ENCODE data around the gene CCDC91. TPM values are rescaled to one million over a fixed set of nuclear protein-coding genes. Genes with fewer than 3 reads are reported as not detected.

CCDC91 gene
- total and polyA plus RNA-seq, 2 of the 4 experiments (the other 2 are of a cell fraction): 8.6 to 14.7 TPM

GRCh38 chr12:28242496-28243309 is 52.4 kb downstream of the CCDC91 start:
- intact Hi-C loops (cut with micrococcal nuclease): no loop called here
- H3K56ac ChIP-seq (ENCODE audit: extremely low read depth, insufficient read depth, low read length): no peak overlapping the region
- no peak overlapping the region for H3K18ac ChIP-seq (ENCODE audit: low read depth, low read length)
- no peak overlapping the region for H3K23ac ChIP-seq (ENCODE audit: low read depth, low read length)
- no peak overlapping the region for H4K5ac ChIP-seq (ENCODE audit: low read depth, low read length)
- no peak overlapping the region for H3K4ac ChIP-seq (ENCODE audit: low read depth, low read length)
- CTCF ChIA-PET: no interaction called here
- H2BK5ac ChIP-seq (ENCODE audit: low read depth, low read length, poor library complexity, severe bottlenecking): no peak overlapping the region
- H3K9ac ChIP-seq (ENCODE audit: low read depth, low read length): no peak overlapping the region
- in situ Hi-C loops (cut with MboI; ENCODE audit: low sequenced_read_pairs): no loop called here
- no peak overlapping the region for H3K4me3 ChIP-seq (ENCODE audit: insufficient read depth, low read depth, low read length)
- no peak overlapping the region for H2AK9ac ChIP-seq (replicated peaks; ENCODE audit: low read depth, low read length, poor library complexity)
- no CpG with 5 or more reads among the region's 9 CpGs for WGBS, 2 experiments (ENCODE audit: extremely low coverage in 2 of 2, insufficient read length in 1 of 2)
- no peak overlapping the region for H3K27ac ChIP-seq (ENCODE audit: insufficient read depth, low read length)
- H3K36me3 ChIP-seq (ENCODE audit: control insufficient read depth, insufficient read depth, low read length): no peaks in the 10 kb centered on the region
- H2BK120ac ChIP-seq (ENCODE audit: low read depth, low read length): no peak overlapping the region
- H4K91ac ChIP-seq (ENCODE audit: insufficient read depth, low read depth, low read length): no peak overlapping the region
- no peak overlapping the region for H3K4me2 ChIP-seq (ENCODE audit: low read depth, low read length)
- DNase-seq: peak; percentile 16
- H3K4me1 ChIP-seq (ENCODE audit: control insufficient read depth, insufficient read depth, low read length): no peaks in the 10 kb centered on the region
- no peak overlapping the region for H2BK15ac ChIP-seq (ENCODE audit: low read depth, low read length)
- ATAC-seq (ENCODE audit: low read depth): no peak
- no peak overlapping the region for H2AK5ac ChIP-seq (ENCODE audit: low read depth, low read length)
- no peak overlapping the region for H2BK20ac ChIP-seq (ENCODE audit: low read depth, low read length)
- no peaks in the 10 kb centered on the region for H3K9me3 ChIP-seq (ENCODE audit: control insufficient read depth, insufficient read depth, low read length)
- POLR2A ChIA-PET (ENCODE audit: unreplicated experiment): no interaction called here
- peaks cover 6 to 14% of the 10 kb centered on the region in 2 experiments for H3K79me1 ChIP-seq (ENCODE audit: low read depth in 1 of 2, low read length in 2 of 2)
- H3K9me1 ChIP-seq (ENCODE audit: insufficient read depth, low read length): no peaks in the 10 kb centered on the region
- TF ChIP-seq MXI1 (IDR thresholded peaks at IDR 0.05; ENCODE audit: borderline replicate concordance, low read depth, low read length) (no peak), FOS (IDR thresholded peaks at IDR 0.05; ENCODE audit: low read depth, low read length) (no peak), MAFK (IDR thresholded peaks at IDR 0.05; ENCODE audit: low read depth, low read length) (no peak), SMC3 (IDR thresholded peaks at IDR 0.05; ENCODE audit: low read depth, low read length) (no peak), RCOR1 (IDR thresholded peaks at IDR 0.05; ENCODE audit: insufficient replicate concordance, low read length) (no peak), NFE2L2 (IDR thresholded peaks at IDR 0.05; ENCODE audit: low read depth, low read length) (no peak), CHD1 (IDR thresholded peaks at IDR 0.05; ENCODE audit: low read depth, low read length) (no peak), BHLHE40 (IDR thresholded peaks at IDR 0.05; ENCODE audit: low read depth, low read length) (no peak), MAZ (IDR thresholded peaks at IDR 0.05; ENCODE audit: borderline replicate concordance, low read depth, low read length) (no peak), RAD21 (IDR thresholded peaks at IDR 0.05; ENCODE audit: low read length) (no peak), POLR2A (IDR thresholded peaks at IDR 0.05; ENCODE audit: low read depth, low read length) (no peak), CEBPB (IDR thresholded peaks at IDR 0.05; ENCODE audit: low read depth, low read length) (no peak), RFX5 (IDR thresholded peaks at IDR 0.05; ENCODE audit: low read depth, low read length) (no peak)
- TF ChIP-seq, protein P1, sequence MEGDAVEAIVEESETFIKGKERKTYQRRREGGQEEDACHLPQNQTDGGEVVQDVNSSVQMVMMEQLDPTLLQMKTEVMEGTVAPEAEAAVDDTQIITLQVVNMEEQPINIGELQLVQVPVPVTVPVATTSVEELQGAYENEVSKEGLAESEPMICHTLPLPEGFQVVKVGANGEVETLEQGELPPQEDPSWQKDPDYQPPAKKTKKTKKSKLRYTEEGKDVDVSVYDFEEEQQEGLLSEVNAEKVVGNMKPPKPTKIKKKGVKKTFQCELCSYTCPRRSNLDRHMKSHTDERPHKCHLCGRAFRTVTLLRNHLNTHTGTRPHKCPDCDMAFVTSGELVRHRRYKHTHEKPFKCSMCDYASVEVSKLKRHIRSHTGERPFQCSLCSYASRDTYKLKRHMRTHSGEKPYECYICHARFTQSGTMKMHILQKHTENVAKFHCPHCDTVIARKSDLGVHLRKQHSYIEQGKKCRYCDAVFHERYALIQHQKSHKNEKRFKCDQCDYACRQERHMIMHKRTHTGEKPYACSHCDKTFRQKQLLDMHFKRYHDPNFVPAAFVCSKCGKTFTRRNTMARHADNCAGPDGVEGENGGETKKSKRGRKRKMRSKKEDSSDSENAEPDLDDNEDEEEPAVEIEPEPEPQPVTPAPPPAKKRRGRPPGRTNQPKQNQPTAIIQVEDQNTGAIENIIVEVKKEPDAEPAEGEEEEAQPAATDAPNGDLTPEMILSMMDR (conservative IDR thresholded peaks at IDR 0.05; ENCODE audit: low read depth, low read length): no peak
- TF ChIP-seq, protein P2, sequence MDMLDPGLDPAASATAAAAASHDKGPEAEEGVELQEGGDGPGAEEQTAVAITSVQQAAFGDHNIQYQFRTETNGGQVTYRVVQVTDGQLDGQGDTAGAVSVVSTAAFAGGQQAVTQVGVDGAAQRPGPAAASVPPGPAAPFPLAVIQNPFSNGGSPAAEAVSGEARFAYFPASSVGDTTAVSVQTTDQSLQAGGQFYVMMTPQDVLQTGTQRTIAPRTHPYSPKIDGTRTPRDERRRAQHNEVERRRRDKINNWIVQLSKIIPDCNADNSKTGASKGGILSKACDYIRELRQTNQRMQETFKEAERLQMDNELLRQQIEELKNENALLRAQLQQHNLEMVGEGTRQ (IDR thresholded peaks at IDR 0.05; ENCODE audit: low read depth, low read length): no peak
- dilution Hi-C loops (cut with HindIII; ENCODE audit: low sequenced_read_pairs, unreplicated experiment): no loop called here
- BruUV-seq (replicated peaks): no TSS peak
- H4K20me1 ChIP-seq (ENCODE audit: insufficient read depth, low read length): no peaks in the 10 kb centered on the region
- H4K8ac ChIP-seq (ENCODE audit: low read depth in 2 of 2, low read length in 2 of 2): no peak overlapping the region
- H2AFZ ChIP-seq (replicated peaks; ENCODE audit: low read length, poor library complexity): no peak overlapping the region
- no peak overlapping the region for H3K14ac ChIP-seq (replicated peaks; ENCODE audit: low read depth, low read length)
- H3K27me3 ChIP-seq (ENCODE audit: control insufficient read depth, insufficient read depth, low read length): no peaks in the 10 kb centered on the region

Data from IMR-90 (cell line).